HG03439 (cell line): ENCODE results near the gene TBC1D3K.
"Not testable (repeated sequence)": the region's sequence is repeated elsewhere in the genome, so short reads cannot be mapped to it uniquely, and the experiment has no call there.

ENCODE experiments used
- ATAC-seq: cut with Tn5 transposase; IDR thresholded peaks from one replicate; pipeline ENCODE4 v1.9.1; 2021; ENCODE audit warnings: mild to moderate bottlenecking, moderate library complexity; ENCODE audit not compliant: unreplicated experiment

The TBC1D3K gene

GRCh38 chr17:37924115-37924514, at the start of gene TBC1D3K:
Gene TBC1D3K, plus strand, starts transcription at chr17:37924415. Its CDS starts 1,585 bp downstream, at chr17:37926000.
- ATAC-seq, result not testable (repeated sequence)

- no peak for ATAC-seq
Observed at GRCh38 chr17:37884516-37884915, 39.7 kb upstream of the TBC1D3K start.

- no peak for ATAC-seq
Observed at GRCh38 chr17:37885136-37885535, 39.1 kb upstream of the TBC1D3K start.

- no peak for ATAC-seq
Observed at GRCh38 chr17:37888881-37889280, 35.3 kb upstream of the TBC1D3K start.

- ATAC-seq, result not testable (repeated sequence)
Observed at GRCh38 chr17:37896961-37897360, 27.3 kb upstream of the TBC1D3K start.
